Tibial artery (tissue), 4 donors: ENCODE measurements around the gene TRMT44.
A peak's percentile ranks its signal among the peaks of the same experiment; 100 is the strongest.

Source experiments
- DNase-seq, 2 donors: peaks; one replicate each; pipeline ENCODE4 v3.0.0-alpha.2; 2019
- H3K27ac ChIP-seq, 2 donors: fragments of 200-600 bp; sonication (generic) in 1 of 2; 1 replicate in 1 of 2; 2 replicates in 1 of 2; pipeline ENCODE4 v1.5.1; 2018 to 2019; ENCODE audit warnings: mild to moderate bottlenecking in 1 of 2
- H3K27me3 ChIP-seq, 2 donors: fragments of 200-600 bp; sonication (generic) in 1 of 2; one replicate each; pipeline versions ENCODE4 v1.5.1 to v1.6.0; 2016 to 2019
- H3K36me3 ChIP-seq, 3 donors: fragments of 200-600 bp; sonication (generic) in 2 of 3; one replicate each; pipeline ENCODE4 v1.5.1; 2016 to 2019; ENCODE audit warnings: mild to moderate bottlenecking in 2 of 3
- H3K4me1 ChIP-seq, 4 donors: fragments of 200-600 bp; sonication (generic) in 2 of 4; 1 replicate in 3 of 4; 2 replicates in 1 of 4; pipeline ENCODE4 v1.5.1; 2016 to 2019
- H3K4me3 ChIP-seq, 2 donors: fragments of 200-600 bp; sonication (generic) in 1 of 2; 1 replicate in 1 of 2; 2 replicates in 1 of 2; pipeline ENCODE4 v1.5.1; 2018 to 2019; ENCODE audit warnings: mild to moderate bottlenecking in 2 of 2
- H3K9me3 ChIP-seq, 3 donors: fragments of 200-600 bp; sonication (generic) in 1 of 3; one replicate each; pipeline ENCODE4 v1.5.1; 2016 to 2019
- intact Hi-C: fragments of 100-400 bp; cut with DNase I; formaldehyde crosslinking; loops from one replicate; pipeline ENCODE4 v1.15.0; 2023; ENCODE audit warnings: low total_unique reads
- TF ChIP-seq, protein P1 (sequence below), 2 experiments: fragments of 200-600 bp in 1 of 2; fragments of 450-650 bp in 1 of 2; IDR thresholded peaks; one replicate each; pipeline ENCODE4 v1.5.1; 2017 to 2019; ENCODE audit warnings: antibody characterized with exemption in 2 of 2, mild to moderate bottlenecking in 1 of 2, moderate library complexity in 1 of 2

Gene TRMT44

DNA sequence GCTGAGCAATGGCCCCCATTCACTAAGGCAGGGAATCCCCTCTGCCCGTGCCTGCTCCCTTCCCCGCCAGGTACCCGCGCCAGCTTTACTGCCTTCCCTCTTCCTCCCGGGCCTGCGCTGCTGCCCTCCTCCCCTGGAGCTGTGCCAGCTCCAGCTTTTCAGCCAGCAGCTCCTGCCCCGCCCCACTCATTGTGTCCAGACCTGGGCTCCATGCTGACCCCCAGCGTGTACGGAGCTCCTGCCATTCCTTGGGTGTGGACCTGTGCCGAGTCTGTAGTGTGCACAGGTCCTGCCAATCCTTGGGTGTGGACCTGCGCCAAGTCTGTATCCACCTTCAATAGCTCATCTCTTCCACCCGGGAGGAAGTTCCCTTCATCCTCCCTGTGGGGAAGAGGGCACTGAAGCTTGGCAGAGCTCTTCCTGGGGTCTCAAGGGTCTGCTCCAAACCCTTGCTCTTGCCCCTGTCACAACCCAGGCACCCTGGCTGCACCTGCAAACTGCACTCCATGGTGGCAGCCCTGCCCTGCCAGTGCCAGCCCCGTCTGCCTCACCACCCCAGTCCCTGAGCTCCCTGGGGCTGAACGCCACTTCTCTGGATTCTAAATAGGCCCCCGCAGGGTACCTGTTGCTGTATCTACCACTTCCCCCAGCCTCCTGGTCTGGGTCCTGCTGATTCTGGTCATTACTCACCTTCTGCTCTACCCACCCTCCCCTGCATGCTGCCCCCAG is 63.9 kb downstream of the TRMT44 start:
- no peak overlapping the region for H3K4me3 ChIP-seq
- no peak overlapping the region for H3K27ac ChIP-seq
- peaks cover 0 to 58% (median 36%) of the 10 kb centered on the region in 4 donors for H3K4me1 ChIP-seq
- no peak for DNase-seq
- intact Hi-C loops, result no loop called here
- no peaks in the 10 kb centered on the region for H3K36me3 ChIP-seq
- no peaks in the 10 kb centered on the region for H3K27me3 ChIP-seq
- TF ChIP-seq, protein P1, sequence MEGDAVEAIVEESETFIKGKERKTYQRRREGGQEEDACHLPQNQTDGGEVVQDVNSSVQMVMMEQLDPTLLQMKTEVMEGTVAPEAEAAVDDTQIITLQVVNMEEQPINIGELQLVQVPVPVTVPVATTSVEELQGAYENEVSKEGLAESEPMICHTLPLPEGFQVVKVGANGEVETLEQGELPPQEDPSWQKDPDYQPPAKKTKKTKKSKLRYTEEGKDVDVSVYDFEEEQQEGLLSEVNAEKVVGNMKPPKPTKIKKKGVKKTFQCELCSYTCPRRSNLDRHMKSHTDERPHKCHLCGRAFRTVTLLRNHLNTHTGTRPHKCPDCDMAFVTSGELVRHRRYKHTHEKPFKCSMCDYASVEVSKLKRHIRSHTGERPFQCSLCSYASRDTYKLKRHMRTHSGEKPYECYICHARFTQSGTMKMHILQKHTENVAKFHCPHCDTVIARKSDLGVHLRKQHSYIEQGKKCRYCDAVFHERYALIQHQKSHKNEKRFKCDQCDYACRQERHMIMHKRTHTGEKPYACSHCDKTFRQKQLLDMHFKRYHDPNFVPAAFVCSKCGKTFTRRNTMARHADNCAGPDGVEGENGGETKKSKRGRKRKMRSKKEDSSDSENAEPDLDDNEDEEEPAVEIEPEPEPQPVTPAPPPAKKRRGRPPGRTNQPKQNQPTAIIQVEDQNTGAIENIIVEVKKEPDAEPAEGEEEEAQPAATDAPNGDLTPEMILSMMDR (IDR thresholded peaks at IDR 0.05), result no peak
- H3K9me3 ChIP-seq, result no peaks in the 10 kb centered on the region

DNA sequence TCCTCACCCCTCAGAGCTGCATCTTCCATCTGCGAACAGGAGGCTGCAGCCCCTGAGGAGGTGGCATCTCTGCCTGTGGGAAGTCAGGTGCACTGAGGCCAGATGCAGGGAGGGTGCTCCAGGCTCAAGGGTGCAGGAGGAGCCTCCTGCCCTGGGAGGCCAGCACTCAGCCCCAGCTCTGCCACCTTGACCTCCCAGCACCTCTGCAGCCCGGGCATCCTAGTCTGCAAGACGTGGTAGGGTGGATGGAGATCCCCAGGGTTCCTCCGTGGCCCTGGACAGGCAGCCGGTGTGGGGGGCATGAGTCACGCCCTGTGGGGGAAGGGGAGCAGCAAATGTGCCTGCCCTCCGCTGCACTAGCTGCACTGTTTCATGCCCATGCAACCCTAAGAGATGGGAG is 64.7 kb downstream of the TRMT44 start:
- no peak overlapping the region for H3K4me3 ChIP-seq
- intact Hi-C loops, result no loop called here

DNA sequence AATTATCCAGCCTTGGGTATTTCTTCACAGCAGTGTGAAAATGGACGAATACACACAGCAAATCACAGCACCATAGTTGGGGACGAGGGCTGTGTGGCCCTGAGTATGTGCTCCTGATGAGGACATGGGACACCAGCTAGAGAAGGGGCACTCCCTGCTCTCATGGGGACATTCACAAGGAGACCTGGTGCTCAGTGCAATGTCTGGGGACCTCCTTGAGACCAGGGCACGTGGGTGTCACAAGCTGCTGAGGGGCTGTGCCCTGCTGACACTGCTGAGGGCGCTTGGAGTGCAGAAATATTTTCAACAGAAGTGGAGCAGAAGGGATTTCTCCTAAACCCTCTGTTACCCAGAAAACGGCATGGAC is 65.4 kb downstream of the TRMT44 start:
- TF ChIP-seq, protein P1 (IDR thresholded peaks at IDR 0.05), result no peak
- intact Hi-C loops, result no loop called here
- Histone ChIP-seq H3K36me3 (no peaks in the 10 kb centered on the region), H3K27ac (peak overlapping the region; percentile 67 to 84), H3K4me1 (peaks cover 0 to 58% (median 36%) of the 10 kb centered on the region in 4 donors), H3K27me3 (no peaks in the 10 kb centered on the region), H3K9me3 (no peaks in the 10 kb centered on the region), H3K4me3 (no peak overlapping the region)
- no peak for DNase-seq

More for the DNA sequence above, 64.7 kb downstream of the TRMT44 start:
- no peaks in the 10 kb centered on the region for H3K36me3 ChIP-seq
- TF ChIP-seq, protein P1 (IDR thresholded peaks at IDR 0.05), result no peak
- no peaks in the 10 kb centered on the region for H3K9me3 ChIP-seq
- no peak for DNase-seq
- peaks cover 0 to 58% (median 36%) of the 10 kb centered on the region in 4 donors for H3K4me1 ChIP-seq
- H3K27me3 ChIP-seq, result no peaks in the 10 kb centered on the region
- peak overlapping the region in 1 of 2 donors; percentile 84 for H3K27ac ChIP-seq

DNA sequence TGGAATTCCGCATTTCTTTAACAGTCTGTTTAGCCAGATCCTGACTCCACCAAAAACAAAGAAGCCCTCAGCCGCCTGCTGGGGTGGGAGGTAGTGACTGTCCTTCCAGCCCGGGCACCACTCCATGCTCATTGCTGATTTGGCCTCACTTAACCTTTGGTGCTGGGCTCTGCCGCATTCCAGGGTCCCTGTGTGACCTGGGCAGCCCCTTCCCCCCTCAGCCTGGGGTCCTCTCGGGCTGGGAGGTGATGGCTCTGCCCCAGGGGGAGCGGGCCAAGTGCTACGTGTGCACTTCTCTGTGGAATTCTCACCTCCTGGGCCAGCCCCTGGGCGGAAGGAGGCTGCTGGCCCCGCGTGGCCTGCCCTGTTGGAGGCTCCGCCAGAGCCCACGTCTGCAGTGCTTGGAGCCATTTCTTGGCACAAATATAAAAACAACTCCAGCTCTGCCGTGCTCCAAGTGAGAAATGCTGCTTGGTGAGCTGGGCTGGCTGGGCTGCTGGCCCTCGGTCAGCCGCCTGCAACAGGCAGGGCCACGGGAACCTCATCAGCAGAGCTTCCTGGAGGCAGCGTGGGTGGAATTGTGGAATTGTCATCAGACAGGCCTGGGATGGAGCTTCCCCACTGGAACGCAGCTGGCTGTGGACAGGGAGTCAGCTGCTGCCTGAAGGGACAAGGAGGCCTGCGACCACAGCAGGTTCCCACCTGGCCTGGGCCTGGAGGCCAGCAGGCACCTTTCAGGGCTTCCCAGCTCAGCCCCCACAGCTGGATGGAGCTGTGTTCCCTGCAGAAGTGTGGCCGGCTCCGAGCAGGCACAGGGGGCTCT is 66.0 kb downstream of the TRMT44 start:
- intact Hi-C loops, result no loop called here
- H3K27me3 ChIP-seq, result no peaks in the 10 kb centered on the region
- peak overlapping the region; percentile 67 to 84 for H3K27ac ChIP-seq
- no peaks in the 10 kb centered on the region for H3K36me3 ChIP-seq
- no peaks in the 10 kb centered on the region for H3K9me3 ChIP-seq
- H3K4me1 ChIP-seq, result peaks cover 0 to 58% (median 36%) of the 10 kb centered on the region in 4 donors
- TF ChIP-seq, protein P1 (IDR thresholded peaks at IDR 0.05), result no peak
- peak; percentile 56 to 89 for DNase-seq
- H3K4me3 ChIP-seq, result no peak overlapping the region

DNA sequence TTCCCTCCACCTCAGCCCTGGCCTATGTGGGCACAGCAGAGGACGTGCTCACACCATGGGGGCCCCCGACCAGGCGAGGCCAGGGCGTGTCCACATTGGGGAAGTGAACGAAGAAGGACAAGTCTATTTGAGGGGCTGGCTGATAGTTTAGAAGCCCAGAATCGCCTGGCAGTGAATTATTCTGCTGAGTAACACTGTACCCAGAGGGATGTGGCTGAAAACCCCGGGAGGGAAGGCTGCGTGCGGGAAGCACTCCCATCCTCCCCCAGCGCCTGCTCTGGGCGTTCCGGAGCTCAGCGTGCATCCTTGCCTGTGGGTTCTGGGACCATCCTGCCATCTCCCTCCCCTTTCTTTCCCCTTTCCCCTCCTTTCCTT is 66.6 kb downstream of the TRMT44 start:
- H3K27me3 ChIP-seq, result no peaks in the 10 kb centered on the region
- no peaks in the 10 kb centered on the region for H3K9me3 ChIP-seq
- H3K4me1 ChIP-seq, result peaks cover 0 to 58% (median 36%) of the 10 kb centered on the region in 4 donors
- TF ChIP-seq, protein P1 (IDR thresholded peaks at IDR 0.05), result no peak
- no peak overlapping the region for H3K4me3 ChIP-seq
- no peaks in the 10 kb centered on the region for H3K36me3 ChIP-seq
- DNase-seq, result no peak
- intact Hi-C loops, result no loop called here
- H3K27ac ChIP-seq, result peak overlapping the region; percentile 67 to 84
